Prostate gland (tissue), 2 donors: ENCODE data around the gene CRYBB1.

Experiments
- POLR2A ChIP-seq: fragments of 450-650 bp; IDR thresholded peaks from one replicate; pipeline ENCODE4 v1.6.1; 2016; ENCODE audit warnings: antibody characterized with exemption, mild to moderate bottlenecking
- POLR2AphosphoS5 ChIP-seq: sonication (generic); formaldehyde crosslinking; IDR thresholded peaks from one replicate; pipeline ENCODE4 v1.6.1; 2017; ENCODE audit warnings: antibody characterized with exemption
- TF ChIP-seq, protein P1 (sequence below), 4 experiments: fragments of 200-600 bp in 2 of 4; fragments of 450-650 bp in 2 of 4; sonication (generic) in 2 of 4; IDR thresholded peaks; 1 replicate in 3 of 4; 2 replicates in 1 of 4; pipeline ENCODE4 v1.5.1; 2016 to 2019; ENCODE audit warnings: antibody characterized with exemption in 4 of 4, mild to moderate bottlenecking in 2 of 4, moderate library complexity in 2 of 4

DNA sequence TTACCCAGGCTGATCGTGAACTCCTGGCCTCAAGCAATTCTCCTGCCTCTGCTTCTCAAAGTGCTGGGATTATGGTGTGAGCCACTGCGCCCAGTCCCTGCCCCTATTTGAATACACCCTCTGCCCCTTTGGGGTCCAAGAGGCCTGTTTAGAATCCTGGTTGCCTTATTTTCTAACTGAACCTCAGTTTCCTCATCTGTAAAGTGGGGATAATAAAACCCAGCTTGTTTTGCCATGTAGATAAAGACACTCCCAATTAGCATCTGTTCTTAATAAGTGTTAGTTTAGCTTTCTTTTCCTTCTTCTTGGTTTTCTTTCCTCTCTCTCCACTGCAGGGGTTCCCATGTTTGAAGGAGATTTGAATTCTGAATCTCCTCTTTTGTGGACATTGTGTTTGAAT is 44.3 kb upstream of the CRYBB1 start:
- TF ChIP-seq, protein P1, sequence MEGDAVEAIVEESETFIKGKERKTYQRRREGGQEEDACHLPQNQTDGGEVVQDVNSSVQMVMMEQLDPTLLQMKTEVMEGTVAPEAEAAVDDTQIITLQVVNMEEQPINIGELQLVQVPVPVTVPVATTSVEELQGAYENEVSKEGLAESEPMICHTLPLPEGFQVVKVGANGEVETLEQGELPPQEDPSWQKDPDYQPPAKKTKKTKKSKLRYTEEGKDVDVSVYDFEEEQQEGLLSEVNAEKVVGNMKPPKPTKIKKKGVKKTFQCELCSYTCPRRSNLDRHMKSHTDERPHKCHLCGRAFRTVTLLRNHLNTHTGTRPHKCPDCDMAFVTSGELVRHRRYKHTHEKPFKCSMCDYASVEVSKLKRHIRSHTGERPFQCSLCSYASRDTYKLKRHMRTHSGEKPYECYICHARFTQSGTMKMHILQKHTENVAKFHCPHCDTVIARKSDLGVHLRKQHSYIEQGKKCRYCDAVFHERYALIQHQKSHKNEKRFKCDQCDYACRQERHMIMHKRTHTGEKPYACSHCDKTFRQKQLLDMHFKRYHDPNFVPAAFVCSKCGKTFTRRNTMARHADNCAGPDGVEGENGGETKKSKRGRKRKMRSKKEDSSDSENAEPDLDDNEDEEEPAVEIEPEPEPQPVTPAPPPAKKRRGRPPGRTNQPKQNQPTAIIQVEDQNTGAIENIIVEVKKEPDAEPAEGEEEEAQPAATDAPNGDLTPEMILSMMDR (IDR thresholded peaks at IDR 0.05) = no peak
- TF ChIP-seq POLR2A (no peak), POLR2AphosphoS5 (no peak)
